ENCODE data around the gene TGFBR1.
"Not testable (repeated sequence)": the region's sequence is repeated elsewhere in the genome, so short reads cannot be mapped to it uniquely, and the experiment has no call there.

Gene TGFBR1

GRCh38 chr9:99076483-99077171 lies 28.3 kb upstream of the TGFBR1 start:
- no peak for DNase-seq

- no peak for DNase-seq
These were observed 26.2 kb upstream of the TGFBR1 start for GRCh38 chr9:99078717-99079116.

GRCh38 chr9:99079542-99079941 lies 25.4 kb upstream of the TGFBR1 start:
- no peak for DNase-seq

GRCh38 chr9:99083051-99083450 lies 21.9 kb upstream of the TGFBR1 start:
- DNase-seq, result no peak

GRCh38 chr9:99085949-99086948 lies 18.7 kb upstream of the TGFBR1 start:
- no peak for DNase-seq

DNA sequence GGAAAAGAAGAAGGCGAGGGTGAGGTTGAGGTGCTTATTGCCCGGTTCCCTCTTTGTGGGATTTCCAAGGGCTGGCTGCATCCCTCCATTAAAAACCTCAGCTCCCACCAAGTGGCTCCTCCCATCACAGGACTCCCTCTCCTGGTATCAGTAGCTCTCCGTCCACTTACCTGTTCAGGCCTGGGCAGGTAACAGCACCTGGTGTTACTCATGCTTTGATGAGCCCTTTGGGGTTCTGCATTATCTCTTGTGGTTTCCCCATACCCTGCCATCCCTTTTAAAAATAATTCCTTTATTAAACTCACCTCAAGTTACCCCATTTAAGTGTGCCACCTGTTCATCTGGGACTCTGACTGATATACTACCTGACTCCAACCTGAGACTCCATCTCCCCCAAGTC lies 17.5 kb upstream of the TGFBR1 start:
- DNase-seq, result no peak

GRCh38 chr9:99090336-99091130 lies 14.4 kb upstream of the TGFBR1 start:
- no peak for DNase-seq

DNA sequence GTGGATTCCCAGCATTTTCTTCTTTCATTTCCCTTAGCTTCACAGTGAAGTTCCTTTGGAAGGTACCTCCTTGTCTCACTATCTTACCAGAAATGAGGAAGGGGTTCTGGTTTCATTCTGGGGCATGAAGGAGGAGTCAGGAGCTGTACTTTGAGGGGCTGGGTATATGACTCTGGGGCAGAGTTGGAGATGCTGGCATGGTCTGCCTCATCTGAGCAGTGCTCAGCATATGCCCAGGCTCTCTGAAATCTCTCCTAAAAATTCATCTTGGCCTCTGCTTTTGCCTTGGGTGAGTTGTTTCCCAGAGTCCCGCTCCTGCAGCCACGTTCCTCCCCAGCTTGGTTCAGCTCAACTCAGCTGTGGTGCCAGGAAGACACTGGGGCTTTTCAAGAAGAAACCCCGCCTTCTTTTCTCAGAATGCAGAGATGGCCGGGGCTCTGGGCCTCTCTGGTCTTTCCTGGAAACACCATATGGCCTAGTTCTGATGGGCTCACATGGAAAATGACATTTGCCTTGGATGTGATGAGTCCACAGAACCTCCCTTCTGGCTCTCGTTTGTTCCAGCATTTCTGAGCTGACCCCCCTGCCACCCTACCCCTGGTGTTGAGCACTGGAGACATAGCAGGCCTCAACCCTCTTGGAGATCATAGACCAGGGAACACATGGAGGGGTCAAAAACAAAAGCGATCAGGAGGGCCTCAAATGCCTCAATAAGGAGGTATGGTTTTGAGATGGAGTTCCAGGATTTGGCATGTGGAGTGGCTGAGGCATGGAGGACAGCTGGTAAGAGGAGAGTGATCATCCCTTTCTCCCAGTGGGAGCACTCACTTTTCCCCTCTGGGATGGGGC lies 12.0 kb upstream of the TGFBR1 start:
- no peak for DNase-seq

GRCh38 chr9:99093492-99093791 lies 11.5 kb upstream of the TGFBR1 start:
- no peak for DNase-seq

DNA sequence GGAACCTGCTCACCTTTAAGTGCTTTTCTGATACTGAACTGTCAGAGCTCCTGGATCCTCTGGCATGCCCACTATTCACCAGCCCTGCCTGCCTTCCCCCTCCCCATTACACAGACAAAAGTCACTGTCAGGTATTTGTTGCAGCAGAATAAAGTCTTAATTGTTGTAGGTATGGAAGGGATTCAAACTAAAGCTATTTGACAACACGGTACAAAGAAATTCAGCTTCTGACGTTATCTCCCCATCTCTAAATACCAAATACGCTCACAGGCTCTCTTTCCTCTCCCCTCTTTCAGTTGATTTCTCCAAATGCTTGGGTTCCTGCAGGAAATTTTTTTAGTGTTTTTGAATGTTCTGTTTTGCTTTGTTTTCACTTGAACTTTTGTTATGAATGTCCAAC lies 9.3 kb upstream of the TGFBR1 start:
- no peak for DNase-seq

DNA sequence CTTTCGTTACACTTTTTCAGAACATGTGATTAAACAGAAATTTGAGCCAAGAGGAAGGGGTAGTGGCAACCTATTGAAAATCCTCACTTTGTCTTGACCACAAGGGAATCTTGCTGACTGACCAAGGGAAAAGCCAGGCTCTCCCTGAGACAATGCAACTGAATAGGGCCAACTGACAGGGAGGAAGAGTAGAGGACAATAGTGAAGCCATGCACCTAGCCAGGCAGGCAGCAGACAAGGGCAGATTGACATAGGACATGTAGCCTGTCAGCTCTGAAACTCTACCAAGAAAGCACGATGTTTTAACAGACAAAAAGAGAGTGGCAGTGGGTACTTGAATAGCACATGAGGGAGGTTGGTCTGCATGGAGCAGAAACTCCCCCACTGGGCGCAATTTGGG lies 8.5 kb upstream of the TGFBR1 start:
- DNase-seq, result no peak

DNA sequence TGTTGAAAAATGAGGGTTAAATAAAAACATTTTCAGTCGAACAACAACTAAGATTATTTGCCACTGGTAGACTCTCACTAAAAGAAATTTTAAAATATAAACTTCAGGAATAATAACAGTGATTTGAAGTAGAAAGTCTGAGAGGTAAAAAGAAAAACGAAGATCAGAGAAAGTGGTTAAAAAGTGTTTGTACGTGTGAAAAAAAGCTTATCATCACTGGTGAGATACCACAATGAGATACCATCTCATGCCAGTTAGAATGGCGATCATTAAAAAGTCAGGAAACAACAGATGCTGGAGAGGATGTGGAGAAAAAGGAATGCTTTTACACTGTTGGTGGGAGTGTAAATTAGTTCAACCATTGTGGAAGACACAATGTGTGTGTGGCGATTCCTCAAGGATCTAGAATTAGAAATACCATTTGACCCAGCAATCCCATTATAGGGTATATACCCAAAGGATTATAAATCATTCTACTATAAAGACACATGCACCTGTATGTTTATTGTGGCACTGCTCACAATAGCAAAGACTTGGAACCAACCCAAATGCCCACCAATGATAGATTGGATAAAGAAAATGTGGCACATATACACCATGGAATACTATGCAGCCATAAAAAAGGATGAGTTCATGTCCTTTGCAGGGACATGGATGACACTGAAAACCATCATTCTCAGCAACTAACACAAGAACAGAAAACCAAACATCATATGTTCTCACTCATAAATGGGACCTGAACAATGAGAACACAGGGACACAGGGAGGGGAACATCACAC lies 4.9 kb upstream of the TGFBR1 start:
- not testable (repeated sequence) for DNase-seq

DNA sequence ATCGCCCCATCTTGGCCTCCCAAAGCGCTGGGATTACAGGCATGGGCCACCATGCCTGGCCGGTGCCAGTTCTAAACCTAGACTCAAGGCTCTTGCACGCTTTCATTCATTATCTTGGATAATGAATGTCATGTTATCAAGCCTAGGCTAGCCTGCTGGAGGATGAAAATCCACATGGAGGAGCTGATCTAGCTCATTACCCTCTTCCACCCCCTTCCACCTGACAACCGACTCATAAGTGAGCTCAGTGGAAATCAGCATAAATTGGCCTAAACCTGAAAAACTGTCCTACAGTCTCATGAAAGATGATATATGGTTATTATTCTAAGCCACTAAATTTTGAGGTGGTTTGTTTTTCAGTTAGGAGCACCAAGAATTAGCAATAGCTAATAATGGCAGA lies 3.6 kb upstream of the TGFBR1 start:
- no peak for DNase-seq

GRCh38 chr9:99101812-99102211 lies 3.1 kb upstream of the TGFBR1 start:
- DNase-seq, result no peak

DNA sequence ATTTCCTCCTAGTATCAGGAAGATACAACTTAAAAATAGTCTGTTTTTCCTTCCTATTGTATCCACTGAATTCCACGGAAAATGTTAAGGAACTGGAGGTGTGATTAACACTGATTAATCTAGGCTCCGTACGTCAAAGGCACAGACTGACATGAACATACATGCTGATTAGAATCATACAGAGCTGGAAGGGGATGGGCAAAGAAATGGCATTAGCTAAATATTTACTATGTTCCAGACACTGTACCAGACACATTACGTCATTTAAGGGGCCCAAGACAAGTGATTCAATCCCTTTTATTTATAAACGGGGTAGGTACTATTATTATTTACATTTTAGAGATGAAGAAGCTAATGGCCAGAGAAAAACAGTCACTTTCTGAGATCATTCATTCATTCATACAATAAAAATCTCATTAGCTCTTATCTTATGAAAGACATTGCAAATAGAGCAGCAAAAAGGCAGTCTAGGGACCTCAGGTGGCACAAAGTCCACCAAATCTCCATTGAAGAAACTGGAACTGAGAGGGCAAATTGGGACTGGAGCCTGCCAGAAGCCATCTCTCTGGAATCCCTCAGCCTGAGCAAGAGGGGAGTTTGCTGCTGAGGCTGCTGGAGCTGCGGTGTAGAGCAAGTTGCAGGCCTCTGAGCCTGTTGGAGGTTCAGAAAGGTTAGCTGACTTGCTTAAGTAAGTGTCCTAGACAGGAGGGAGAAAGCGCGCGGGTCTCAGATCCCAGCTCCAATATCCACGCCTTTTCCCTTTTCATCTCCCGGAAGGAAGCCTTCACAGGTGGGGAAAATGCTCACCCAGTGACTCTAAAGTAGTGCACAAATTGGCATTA lies 1.6 kb upstream of the TGFBR1 start:
- no peak for DNase-seq

GRCh38 chr9:99103901-99104458 lies 933 bp upstream of the TGFBR1 start:
- DNase-seq, result no peak

- DNase-seq, result no peak
These were observed 485 bp downstream of the TGFBR1 start for GRCh38 chr9:99105152-99106043.

DNA sequence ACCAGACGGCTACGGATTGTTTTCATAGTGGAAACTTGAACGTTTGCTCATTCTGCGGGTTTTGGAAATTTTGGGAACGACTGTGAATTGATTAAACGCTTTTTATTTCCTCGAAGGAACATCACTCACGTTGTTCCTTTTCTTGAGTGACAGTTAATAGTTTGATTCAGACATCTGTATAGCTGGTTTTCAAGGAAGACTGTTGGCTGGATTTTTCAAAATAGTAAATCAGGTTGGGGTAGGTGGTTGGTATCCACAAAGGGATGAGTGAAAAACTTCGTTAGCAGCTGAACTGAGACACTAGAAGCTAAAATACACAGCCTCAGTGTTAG lies 1.1 kb downstream of the TGFBR1 start:
- DNase-seq, result no peak

DNA sequence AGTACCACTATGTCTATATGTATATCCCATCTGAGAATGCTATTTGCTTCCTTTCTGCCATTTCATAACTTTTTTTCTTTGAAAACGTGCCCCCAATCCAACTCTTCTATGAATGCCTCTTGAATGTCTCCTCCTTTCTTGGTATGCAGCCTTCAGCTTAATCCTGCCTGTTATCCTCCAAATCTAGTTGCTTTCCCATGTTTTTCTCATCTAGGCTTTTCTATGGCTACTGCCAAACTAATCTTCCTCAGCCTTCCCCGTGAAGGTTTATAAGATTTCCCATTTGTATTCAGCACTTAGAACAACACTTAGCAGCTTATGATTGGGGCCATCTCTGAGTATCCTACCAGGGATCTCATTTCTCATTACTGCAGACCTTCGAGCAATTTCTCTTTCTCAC lies 2.5 kb downstream of the TGFBR1 start:
- no peak for DNase-seq

- no peak for DNase-seq
These were observed 3.2 kb downstream of the TGFBR1 start for GRCh38 chr9:99108131-99108530.
